Inflammatory macrophage treated with lipopolysaccharide for 1 hour (primary cell): ENCODE measurements around the gene UGGT2.
"Not testable (repeated sequence)": the region's sequence is repeated elsewhere in the genome, so short reads cannot be mapped to it uniquely, and the experiment has no call there.

Experiments
- DNase-seq, 2 donors: peaks; one replicate each; pipeline ENCODE4 v3.0.0-alpha.2; 2020 to 2022

The UGGT2 gene

GRCh38 chr13:95893861-95894260, 159.3 kb downstream of the UGGT2 start:
- DNase-seq = no peak

- DNase-seq = no peak
These were observed 171.1 kb downstream of the UGGT2 start for GRCh38 chr13:95882121-95882520.

- DNase-seq = no peak
These were observed 172.9 kb downstream of the UGGT2 start for GRCh38 chr13:95880331-95880730.

DNA sequence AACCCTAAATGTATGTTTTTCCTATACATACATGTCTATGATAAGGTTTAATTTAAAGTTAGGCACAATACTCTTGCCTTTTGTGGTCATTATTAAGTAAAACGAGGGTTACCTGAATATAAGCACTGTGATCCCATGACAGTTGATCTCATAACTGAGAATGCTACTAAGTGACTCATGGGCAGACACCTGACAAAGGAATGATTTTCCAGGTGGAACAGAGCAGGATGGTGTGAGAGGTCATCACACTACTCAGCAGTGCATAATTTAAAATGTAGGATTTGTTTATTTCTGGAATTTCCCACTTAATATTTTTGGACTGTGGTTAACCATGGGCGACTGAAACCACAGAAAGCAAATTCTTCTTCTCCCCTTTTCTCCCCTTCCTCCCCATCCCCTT, 178.9 kb downstream of the UGGT2 start:
- DNase-seq = no peak

- no peak for DNase-seq
These were observed 182.8 kb downstream of the UGGT2 start for GRCh38 chr13:95870421-95870820.

GRCh38 chr13:95865080-95865615, 188.1 kb downstream of the UGGT2 start:
- no peak for DNase-seq

DNA sequence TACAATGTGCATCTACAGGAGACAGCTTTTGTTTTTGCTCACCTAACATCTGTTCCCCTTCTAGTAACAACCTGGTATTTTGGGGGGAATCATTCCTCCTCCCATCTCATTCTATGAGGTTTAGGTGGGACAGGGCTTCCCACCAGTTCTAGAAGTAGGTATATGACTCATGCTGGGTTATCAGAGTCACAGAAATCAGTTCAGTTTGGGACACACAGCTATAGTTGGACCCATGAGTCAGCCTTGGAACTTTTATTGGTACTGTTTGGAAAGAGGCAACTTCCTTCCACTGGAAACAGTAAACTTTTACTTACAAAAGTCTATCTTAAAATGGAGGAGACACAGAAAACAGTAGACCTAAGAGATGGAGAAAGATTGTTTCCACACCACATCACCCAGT, 190.8 kb downstream of the UGGT2 start:
- no peak for DNase-seq

DNA sequence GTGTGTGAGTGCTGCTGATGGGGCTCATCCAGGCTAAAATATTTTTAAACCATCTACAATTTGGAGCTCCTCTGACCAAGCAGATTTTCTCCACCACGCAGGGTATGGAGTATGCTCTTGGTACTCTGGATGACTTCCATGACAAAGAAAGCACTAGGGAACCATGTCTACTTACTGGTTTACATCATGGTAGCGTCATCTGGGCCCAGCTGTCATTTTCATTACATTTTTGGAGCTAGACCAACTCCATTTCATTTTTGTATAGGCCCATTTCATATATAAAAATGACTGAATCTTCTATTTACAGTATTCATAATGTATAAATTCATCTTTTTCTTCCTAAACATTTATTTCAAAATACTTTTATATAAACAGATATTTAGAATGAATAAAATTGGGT, 191.9 kb downstream of the UGGT2 start:
- no peak for DNase-seq

GRCh38 chr13:95858286-95859075, 194.7 kb downstream of the UGGT2 start:
- peak; percentile 75 to 77 for DNase-seq

DNA sequence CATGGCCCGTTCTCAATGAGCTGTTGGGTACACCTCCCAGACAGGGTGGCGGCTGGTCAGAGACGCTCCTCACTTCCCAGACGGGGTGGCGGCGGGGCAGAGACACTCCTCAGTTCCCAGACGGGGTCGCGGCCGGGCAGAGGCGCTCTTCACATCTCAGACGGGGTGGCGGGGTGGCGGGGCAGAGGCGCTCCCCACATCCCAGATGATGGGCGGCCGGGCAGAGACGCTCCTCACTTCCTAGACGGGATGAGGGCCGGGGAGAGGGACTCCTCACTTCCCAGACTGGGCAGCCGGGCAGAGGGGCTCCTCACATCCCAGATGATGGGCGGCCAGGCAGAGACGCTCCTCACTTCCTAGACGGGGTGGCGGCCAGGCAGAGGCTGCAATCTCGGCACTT, 207.5 kb downstream of the UGGT2 start:
- DNase-seq = not testable (repeated sequence)

DNA sequence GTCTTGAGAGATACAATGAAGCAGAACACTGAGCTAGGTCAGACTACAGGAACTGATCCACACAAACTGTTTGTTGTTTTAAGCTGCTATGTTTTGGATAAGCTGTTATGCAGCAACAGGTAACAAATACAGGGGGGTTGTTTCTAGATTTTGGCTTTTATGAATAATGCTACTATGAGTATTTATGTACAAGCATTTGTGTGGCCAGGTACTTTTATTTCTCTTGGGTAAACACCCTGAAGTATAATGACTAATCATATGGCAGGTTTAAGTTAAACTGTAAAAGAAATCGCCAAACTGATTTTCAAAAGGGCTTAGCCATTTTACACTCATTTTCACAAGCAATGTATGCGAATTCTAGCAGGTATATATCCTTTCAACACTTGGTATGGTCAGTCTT, 210.3 kb downstream of the UGGT2 start:
- no peak for DNase-seq

DNA sequence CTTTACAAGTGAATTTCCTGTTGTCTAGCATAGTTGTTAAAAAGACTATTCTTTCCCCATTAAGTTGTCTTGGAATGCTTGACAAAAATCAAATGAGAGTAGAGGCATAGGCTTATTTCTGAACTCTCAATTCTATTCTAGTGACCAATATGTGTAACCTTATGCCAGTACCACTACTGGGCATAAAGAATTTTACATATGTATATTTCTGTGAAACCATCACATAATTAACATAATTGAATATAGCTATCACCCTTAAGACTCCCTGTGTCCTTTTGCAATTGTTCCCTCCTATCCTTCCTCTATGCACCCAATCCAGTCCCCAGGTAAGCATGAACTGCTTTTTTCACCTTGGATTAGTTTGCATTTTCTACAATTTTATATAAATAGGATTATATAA, 211.3 kb downstream of the UGGT2 start:
- no peak for DNase-seq

- peak; percentile 41 to 87 for DNase-seq
These were observed 219.0 kb downstream of the UGGT2 start for GRCh38 chr13:95834134-95834765.

DNA sequence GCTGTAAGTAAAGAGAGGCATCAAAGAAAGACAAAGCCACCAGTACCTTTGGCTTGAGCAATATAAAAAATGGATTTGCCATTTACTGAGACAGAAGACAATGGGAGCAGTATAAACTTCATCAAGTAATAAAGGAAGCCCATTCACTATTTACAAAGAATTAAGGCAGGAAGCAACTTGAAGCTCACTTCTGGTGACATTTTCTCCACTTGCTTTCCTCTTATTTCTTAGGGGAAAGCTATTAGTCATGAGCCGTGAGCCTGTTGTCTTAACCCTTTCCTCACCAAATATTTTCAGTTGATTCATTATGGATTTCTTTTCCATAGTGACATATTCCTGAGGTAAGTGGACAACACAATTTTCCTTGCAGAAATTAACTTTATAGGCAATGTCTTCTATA, 219.5 kb downstream of the UGGT2 start:
- no peak for DNase-seq

DNA sequence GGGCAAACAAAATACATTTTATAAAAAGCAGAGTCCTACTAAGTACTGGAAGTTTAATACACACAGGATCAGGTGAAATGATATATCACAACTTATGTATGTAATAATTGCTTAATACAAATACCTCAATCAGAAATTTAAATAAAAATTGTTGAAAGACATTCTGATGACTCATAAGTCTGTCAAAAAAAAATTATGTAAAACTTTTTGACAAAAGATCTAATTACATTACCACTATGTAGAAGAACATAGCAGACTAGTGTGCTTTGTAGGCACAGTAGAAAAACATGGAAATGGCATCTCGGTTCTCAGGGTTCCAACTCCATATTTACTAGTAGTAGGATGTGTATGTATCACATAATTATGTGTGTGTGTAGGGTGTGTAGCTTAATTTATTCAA, 220.1 kb downstream of the UGGT2 start:
- DNase-seq = no peak

- no peak for DNase-seq
These were observed 230.9 kb downstream of the UGGT2 start for GRCh38 chr13:95822303-95822702.

- DNase-seq = no peak
These were observed 238.7 kb downstream of the UGGT2 start for GRCh38 chr13:95814495-95814894.

- no peak for DNase-seq
These were observed 240.1 kb downstream of the UGGT2 start for GRCh38 chr13:95813139-95813538.

GRCh38 chr13:95809429-95809828, 243.8 kb downstream of the UGGT2 start:
- no peak for DNase-seq

DNA sequence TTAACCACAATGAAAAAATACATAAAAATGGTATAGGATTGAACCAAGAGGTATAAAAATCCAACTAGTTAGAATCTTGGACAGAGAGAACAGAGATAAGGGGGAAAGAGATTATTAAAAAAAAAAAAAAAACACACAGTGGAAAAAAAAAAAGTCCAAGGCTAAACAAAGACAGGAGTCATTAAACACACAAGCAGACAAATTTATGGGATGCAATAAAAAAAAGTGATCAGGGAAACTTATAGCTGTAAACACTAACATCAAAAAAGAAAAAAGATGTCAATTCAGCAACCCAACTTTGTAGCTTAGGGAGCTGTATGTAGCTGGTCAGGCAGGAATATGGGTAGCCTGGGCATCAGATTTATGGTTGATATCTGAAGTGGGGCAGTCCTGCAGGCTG, 247.3 kb downstream of the UGGT2 start:
- no peak for DNase-seq

DNA sequence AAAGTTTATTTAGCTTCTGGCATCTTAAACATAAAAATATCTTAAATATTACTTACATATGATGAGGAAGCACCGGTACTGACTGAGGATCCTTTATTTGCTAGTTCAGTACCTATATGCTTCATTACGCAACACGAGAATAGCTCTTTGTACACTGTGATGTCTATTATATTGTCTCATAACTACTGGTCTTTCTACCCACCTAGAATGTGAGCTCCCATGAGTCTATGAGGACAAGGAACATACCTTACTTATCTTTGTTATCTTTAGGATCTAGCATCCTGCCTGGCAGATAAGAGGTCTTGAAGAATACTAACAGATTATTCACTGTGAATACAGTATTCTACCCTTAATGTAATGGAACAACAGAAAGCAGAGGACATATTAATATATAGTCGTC, 251.4 kb downstream of the UGGT2 start:
- DNase-seq = no peak

DNA sequence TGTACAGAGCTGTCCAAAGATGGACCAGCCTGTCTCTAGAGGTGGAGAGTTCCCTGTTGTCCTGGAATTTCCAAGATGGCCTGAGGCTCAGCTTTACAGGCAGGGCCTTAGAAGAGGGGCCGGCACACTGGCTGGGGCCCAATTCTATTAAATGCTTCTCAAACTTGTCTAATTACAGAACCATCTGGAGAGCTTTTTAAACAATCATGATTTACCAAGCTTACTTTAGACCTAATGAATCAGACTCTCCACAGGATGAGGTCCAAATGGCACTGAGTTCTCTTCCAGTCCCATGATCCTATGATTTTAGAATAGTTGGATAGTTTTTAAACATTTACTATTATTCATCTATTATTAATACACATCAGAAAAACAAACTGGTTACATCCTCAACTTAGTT, 252.8 kb downstream of the UGGT2 start:
- DNase-seq = no peak

DNA sequence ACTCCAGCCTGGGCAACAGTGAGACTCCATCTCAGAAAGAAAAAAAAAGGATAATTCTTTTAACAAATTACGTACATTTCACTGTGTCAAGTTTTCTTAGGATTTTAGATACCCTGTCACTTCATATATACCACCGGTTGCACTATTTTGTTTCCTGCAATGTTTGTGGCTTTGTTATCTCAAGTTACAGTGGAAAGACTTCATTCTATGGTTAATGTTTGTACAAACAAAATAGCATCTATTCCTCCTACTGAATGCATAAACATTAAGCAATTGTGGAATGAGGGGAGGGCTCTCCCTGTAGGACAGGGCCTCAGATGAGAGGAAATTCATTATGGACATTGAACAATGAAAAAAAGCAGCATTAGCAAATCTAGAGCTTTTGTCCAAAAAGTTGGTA, 256.2 kb downstream of the UGGT2 start:
- no peak for DNase-seq

DNA sequence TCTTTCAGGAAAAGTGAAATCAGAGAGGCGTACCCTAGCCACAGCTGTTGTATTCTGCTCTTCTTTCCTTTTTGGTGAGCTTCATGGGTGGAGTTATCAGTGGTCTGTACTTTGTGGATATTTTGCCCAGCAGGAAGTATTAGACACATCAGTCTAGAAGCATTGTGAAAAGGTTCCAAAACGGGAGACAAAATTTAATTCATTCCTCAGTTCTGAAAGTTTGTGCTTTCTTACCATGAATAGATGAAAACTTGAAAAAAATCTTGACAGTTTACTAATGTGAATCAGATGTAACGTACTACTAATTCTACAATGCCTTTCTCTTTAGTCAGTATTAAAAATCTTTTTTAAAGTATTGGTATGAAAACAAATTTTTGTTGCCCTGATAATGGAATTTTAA, 259.4 kb downstream of the UGGT2 start:
- DNase-seq = no peak
